Mucosa of rectum (tissue), 2 donors: ENCODE data around the gene LYRM1.
"Not testable (repeated sequence)": the region's sequence is repeated elsewhere in the genome, so short reads cannot be mapped to it uniquely, and the experiment has no call there.

Experiments
- H3K27ac ChIP-seq, 2 donors: one replicate each; pipeline ENCODE4 v1.7.0; 2013; ENCODE audit warnings: inconsistent platforms in 2 of 2, low read depth in 2 of 2, low read length in 2 of 2
- H3K27me3 ChIP-seq, 2 donors: one replicate each; pipeline ENCODE4 v1.7.0; 2013; ENCODE audit warnings: low read length in 2 of 2; ENCODE audit not compliant: control insufficient read depth in 2 of 2, insufficient read depth in 2 of 2
- H3K36me3 ChIP-seq, 2 donors: one replicate each; pipeline ENCODE4 v1.7.0; 2013; ENCODE audit warnings: low read length in 2 of 2; ENCODE audit not compliant: control insufficient read depth in 2 of 2, insufficient read depth in 2 of 2
- H3K4me1 ChIP-seq, 2 donors: one replicate each; pipeline ENCODE4 v1.7.0; 2013; ENCODE audit warnings: low read length in 2 of 2, mild to moderate bottlenecking in 1 of 2; ENCODE audit not compliant: control insufficient read depth in 2 of 2, insufficient read depth in 2 of 2
- H3K4me3 ChIP-seq, 2 donors: one replicate each; pipeline ENCODE4 v1.7.0; 2013; ENCODE audit warnings: low read length in 2 of 2
- H3K9ac ChIP-seq, 2 donors: one replicate each; pipeline ENCODE4 v1.7.0; 2013; ENCODE audit warnings: low read length in 2 of 2, low read depth in 1 of 2, mild to moderate bottlenecking in 1 of 2
- H3K9me3 ChIP-seq, 2 donors: one replicate each; pipeline ENCODE4 v1.7.0; 2013; ENCODE audit warnings: low read length in 2 of 2; ENCODE audit not compliant: control insufficient read depth in 2 of 2
- donor health status: healthy.
- donor health status: Normal muscosa, but diverticular disease.

The LYRM1 gene

DNA sequence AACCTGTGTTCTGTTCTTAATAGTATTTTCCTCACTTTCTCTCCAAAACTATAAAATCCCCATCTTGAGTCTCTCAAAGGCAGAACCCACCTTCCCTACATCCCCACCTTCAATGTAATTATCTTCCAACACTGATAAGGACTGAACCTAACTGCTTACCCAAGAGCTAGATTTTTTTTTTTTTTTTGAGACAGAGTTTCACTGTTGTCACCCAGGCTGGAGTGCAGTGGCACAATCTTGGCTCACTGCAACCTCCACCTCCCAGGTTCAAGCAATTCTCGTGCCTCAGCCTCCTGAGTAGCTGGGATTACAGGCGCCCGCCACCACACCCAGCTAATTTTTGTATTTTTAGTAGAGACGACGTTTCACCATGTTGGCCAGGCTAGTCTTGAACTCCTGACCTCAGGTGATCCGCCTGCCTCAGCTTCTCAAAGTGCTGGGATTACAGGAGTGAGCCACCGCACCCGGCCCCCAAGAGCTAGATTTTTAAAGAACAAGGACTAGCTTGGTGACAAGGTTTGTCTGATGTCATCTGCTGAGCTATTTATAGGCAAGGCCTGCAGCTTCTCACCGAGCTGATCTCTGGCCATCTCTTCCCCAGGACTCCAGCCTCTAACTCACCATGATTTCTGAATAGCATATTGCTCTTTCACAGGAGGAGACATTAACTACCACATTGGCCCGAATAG is 29.2 kb downstream of the LYRM1 start:
- not testable (repeated sequence) for H3K27ac ChIP-seq, H3K36me3 ChIP-seq, H3K27me3 ChIP-seq, H3K4me1 ChIP-seq, H3K4me3 ChIP-seq, H3K9ac ChIP-seq, H3K9me3 ChIP-seq

DNA sequence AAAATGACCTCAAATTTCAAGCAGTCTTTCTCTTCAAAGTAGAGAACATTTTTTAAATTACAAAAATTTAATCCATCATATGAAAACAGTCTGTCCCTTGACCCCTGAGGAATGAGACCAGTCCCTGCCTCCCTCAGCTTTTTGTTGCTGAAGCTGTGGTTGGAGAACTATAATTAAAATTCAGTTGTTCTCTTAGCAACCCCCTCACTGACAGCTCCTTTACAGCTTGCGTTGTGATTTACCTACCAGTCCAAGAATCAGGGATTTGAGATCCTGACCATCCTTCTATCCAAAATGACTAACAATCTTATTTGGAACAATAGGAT is 29.8 kb downstream of the LYRM1 start:
- Histone ChIP-seq H3K36me3 (no peaks in the 10 kb centered on the region), H3K4me3 (no peak overlapping the region), H3K27me3 (no peaks in the 10 kb centered on the region), H3K9ac (no peak overlapping the region), H3K9me3 (no peaks in the 10 kb centered on the region), H3K4me1 (peaks cover 4% of the 10 kb centered on the region in 2 donors), H3K27ac (no peak overlapping the region)

DNA sequence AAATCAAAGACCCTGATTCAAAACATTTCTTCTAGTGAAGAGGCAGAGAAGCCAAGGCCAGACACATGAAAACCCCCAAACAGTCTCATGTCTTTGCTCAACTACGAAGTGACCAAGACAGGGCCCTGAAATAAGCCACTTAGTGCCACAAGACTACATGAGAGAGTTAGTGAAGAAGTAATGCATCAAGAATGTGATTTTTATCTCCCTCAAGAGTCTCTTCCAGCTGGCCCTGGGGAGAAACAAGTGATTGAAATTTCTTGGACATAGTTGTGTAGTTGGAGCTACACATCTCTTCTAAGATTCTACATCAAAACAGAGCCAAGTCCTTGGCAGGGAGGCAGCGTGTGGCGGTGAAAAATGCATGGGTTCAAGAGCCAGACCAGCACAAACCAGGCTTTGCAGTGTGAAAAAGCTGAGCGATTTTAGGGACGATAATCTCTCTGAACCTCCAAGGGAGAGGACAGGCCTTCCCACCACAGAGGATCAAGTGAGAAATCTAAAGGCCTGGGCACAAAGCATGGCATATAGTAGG is 30.6 kb downstream of the LYRM1 start:
- H3K9me3 ChIP-seq: no peaks in the 10 kb centered on the region
- H3K36me3 ChIP-seq: no peaks in the 10 kb centered on the region
- H3K27ac ChIP-seq: no peak overlapping the region
- no peaks in the 10 kb centered on the region for H3K27me3 ChIP-seq
- H3K4me3 ChIP-seq: no peak overlapping the region
- no peaks in the 10 kb centered on the region for H3K4me1 ChIP-seq
- no peak overlapping the region for H3K9ac ChIP-seq

DNA sequence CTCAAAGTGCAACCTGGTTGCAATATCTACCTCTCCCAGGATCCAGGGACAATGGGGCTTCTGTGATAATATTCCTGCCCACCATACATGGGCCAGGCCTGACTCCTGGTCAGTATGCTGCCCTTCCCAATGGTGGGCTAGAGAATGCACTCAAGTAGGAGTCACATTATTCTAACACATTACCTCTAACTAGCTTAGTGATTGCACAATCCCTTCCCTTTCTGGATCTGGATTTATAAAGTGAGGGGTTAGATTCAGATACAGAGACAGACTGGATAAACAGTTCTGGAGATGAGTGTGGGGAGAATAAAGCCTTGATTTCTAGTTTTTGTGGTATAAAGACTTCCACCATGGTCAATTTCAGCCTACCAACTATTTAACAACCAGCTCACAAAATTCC is 33.0 kb downstream of the LYRM1 start:
- Histone ChIP-seq H3K27me3 (no peaks in the 10 kb centered on the region), H3K4me1 (no peaks in the 10 kb centered on the region), H3K27ac (no peak overlapping the region), H3K4me3 (no peak overlapping the region), H3K36me3 (no peaks in the 10 kb centered on the region), H3K9me3 (no peaks in the 10 kb centered on the region), H3K9ac (no peak overlapping the region)

DNA sequence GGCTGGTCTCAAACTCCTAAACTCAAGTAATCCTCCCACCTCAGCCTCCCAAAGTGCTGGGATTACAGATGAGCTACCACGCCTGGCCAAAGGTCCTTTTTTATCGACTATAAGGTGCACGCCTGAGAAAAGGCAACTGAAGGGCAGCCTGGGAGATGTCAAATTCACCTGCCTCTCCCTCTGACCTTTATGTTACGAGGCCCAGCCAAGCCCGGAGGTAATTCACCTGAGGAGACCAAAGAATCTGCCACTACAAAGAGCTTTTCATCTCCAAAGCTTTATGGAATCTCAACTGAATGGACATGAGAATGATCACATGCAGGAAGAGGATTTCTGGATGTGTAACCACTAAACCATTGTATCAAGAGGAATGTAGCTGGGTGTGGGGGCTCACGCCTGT is 37.2 kb downstream of the LYRM1 start:
- H3K4me1 ChIP-seq: no peaks in the 10 kb centered on the region
- no peak overlapping the region for H3K9ac ChIP-seq
- H3K27ac ChIP-seq: no peak overlapping the region
- H3K27me3 ChIP-seq: no peaks in the 10 kb centered on the region
- no peaks in the 10 kb centered on the region for H3K9me3 ChIP-seq
- no peaks in the 10 kb centered on the region for H3K36me3 ChIP-seq
- no peak overlapping the region for H3K4me3 ChIP-seq

DNA sequence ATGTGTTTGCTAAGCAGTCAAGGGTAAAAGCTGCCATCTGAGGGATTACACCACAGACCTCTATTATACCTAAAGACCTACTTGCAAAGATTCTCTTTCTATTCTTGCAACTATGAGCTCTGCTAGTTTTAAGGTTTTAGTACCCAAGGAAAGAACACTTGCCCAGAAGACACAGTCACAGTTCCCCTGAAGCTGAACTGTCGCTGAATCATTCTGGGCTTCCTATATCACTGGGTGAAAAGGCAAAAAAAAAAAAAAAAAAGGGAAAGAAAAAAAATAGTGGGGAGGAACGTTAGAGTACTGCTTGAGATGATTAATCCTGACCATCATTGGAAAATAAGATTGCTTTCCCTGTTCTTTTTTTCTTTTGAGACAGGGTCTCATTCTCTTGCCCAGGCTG is 37.9 kb downstream of the LYRM1 start:
- Histone ChIP-seq H3K27ac (no peak overlapping the region), H3K36me3 (no peaks in the 10 kb centered on the region), H3K9ac (no peak overlapping the region), H3K9me3 (no peaks in the 10 kb centered on the region), H3K4me3 (no peak overlapping the region), H3K4me1 (no peaks in the 10 kb centered on the region), H3K27me3 (no peaks in the 10 kb centered on the region)

DNA sequence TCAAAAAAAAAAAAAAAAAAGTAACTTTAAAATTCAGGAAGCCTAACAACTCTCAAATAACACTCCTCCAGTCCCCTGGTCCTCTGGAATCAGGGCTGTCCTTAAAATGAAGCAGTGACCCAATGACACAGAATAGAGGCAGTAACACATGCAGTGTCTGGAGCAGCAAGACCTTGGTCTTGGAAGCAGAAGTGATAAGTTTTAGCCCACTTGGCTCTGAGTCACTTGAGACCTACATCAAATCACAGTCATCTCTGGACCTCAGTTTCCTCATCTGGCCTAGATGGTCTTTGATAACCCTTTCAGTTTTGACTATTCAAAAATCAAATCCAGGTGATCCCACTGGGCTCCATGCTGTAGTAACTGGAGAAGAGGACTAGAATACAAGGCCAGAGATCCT is 39.0 kb downstream of the LYRM1 start:
- Histone ChIP-seq H3K9me3 (no peaks in the 10 kb centered on the region), H3K9ac (no peak overlapping the region), H3K27ac (no peak overlapping the region), H3K4me1 (no peaks in the 10 kb centered on the region), H3K4me3 (no peak overlapping the region), H3K27me3 (no peaks in the 10 kb centered on the region), H3K36me3 (no peaks in the 10 kb centered on the region)

DNA sequence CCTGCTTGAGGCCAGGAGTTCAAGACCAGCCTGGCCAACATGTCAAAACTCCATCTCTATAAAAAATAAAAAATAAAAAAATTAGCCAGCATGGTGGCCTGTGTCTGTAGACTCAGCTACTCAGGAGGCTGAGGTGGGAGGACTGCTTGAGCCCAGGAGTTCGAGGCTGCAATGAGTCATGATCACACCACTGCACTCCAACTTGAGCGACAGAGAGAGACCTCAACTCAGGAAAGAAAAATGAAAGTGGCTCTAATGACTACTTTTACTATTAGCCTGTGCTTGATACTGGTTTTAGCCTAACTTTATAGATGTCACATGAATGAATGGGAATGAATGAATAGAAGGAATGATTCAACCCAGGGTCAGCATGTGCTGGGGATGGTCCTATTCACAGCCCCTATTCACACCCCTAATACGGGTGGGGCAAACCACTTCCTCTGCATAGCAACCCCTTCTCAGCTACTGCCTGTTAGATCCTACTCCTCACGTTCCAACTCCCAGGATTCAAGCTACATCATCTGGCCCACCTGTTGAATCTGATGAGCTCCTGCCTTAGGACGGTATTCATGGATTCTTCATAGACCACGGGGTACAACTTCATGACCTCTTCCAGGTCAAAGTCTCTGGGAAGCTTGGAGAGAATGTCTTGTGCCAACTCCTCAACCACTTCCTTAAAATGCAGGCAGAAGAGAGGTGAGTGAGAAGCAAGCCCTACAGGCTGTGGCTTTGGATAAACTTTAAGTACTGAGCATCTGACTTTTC is 40.5 kb downstream of the LYRM1 start:
- no peaks in the 10 kb centered on the region for H3K27me3 ChIP-seq
- no peak overlapping the region for H3K27ac ChIP-seq
- H3K4me1 ChIP-seq: no peaks in the 10 kb centered on the region
- H3K9ac ChIP-seq: no peak overlapping the region
- no peak overlapping the region for H3K4me3 ChIP-seq
- H3K9me3 ChIP-seq: no peaks in the 10 kb centered on the region
- no peaks in the 10 kb centered on the region for H3K36me3 ChIP-seq

DNA sequence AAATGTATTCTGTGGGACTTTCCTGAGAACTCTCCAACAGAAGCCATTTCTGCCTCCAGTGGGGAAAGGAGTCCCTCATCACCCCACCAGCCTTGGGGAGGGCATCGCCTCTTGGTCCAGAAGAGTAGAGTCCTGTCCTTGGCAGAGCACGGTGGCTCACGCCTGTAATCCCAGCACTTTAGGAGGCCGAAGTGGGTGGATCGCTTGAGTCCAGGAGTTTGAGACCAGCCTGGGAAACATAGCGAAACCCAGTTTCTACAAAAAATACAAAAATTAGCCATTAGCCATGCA is 41.0 kb downstream of the LYRM1 start:
- no peak overlapping the region for H3K4me3 ChIP-seq
- H3K4me1 ChIP-seq: no peaks in the 10 kb centered on the region
- no peaks in the 10 kb centered on the region for H3K27me3 ChIP-seq
- H3K27ac ChIP-seq: no peak overlapping the region
- no peaks in the 10 kb centered on the region for H3K9me3 ChIP-seq
- H3K36me3 ChIP-seq: no peaks in the 10 kb centered on the region
- no peak overlapping the region for H3K9ac ChIP-seq

DNA sequence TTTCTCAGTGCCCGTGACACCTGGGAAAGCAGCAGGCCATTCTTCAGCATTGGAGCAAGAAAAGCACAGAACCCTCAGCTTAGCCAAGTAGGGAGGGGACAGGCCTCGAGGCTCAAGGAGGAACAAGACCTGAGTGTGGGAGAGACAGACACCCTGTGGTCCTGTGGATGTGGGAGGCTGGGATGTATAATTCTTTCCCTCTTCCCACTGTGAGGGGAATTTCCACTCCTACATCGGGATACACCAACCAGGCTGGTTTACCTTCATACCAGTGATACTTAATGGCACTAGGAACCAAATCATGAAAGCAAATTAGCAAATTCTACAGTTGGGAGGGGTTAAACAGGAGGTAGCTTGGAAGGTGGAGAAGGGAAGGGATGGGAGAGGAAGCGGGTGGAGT is 41.7 kb downstream of the LYRM1 start:
- Histone ChIP-seq H3K27me3 (no peaks in the 10 kb centered on the region), H3K9ac (no peak overlapping the region), H3K9me3 (no peaks in the 10 kb centered on the region), H3K4me1 (no peaks in the 10 kb centered on the region), H3K27ac (no peak overlapping the region), H3K36me3 (no peaks in the 10 kb centered on the region), H3K4me3 (no peak overlapping the region)
